ENCODE data around the gene KHDC4. TPM values are rescaled to one million over a fixed set of nuclear protein-coding genes. Genes with fewer than 3 reads are reported as not detected.

Gene KHDC4
- total RNA-seq, 4 donors from 2014 or later, result 46.8 to 82.8 (median 67.7) TPM

DNA sequence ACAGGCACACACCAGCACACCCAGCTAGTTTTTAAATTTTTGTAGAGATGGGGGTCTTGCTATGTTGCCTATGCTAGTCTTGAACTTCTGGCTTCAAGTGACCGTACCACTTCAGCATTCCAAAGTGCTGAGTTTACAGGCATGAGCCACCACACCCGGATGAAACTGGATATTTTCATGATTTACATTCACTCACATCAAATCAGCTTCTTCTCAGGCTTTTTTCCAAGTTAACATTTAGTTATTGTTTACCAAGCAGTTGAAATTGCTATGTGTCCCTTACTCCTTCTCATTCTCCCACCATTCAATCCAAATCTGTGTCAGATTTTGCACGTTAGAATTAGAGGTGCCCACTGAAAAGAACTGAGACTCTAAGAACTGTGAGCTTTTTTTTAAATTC, 41.4 kb downstream of the KHDC4 start:
- H3K27ac ChIP-seq, result peak overlapping the region; percentile 44 to 92 (median 68)
- no peak for TF ChIP-seq POLR2A (IDR thresholded peaks at IDR 0.05)
- TF ChIP-seq EP300 (IDR thresholded peaks at IDR 0.05), result no peak
- TF ChIP-seq, protein P1, sequence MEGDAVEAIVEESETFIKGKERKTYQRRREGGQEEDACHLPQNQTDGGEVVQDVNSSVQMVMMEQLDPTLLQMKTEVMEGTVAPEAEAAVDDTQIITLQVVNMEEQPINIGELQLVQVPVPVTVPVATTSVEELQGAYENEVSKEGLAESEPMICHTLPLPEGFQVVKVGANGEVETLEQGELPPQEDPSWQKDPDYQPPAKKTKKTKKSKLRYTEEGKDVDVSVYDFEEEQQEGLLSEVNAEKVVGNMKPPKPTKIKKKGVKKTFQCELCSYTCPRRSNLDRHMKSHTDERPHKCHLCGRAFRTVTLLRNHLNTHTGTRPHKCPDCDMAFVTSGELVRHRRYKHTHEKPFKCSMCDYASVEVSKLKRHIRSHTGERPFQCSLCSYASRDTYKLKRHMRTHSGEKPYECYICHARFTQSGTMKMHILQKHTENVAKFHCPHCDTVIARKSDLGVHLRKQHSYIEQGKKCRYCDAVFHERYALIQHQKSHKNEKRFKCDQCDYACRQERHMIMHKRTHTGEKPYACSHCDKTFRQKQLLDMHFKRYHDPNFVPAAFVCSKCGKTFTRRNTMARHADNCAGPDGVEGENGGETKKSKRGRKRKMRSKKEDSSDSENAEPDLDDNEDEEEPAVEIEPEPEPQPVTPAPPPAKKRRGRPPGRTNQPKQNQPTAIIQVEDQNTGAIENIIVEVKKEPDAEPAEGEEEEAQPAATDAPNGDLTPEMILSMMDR (IDR thresholded peaks at IDR 0.05), result no peak

DNA sequence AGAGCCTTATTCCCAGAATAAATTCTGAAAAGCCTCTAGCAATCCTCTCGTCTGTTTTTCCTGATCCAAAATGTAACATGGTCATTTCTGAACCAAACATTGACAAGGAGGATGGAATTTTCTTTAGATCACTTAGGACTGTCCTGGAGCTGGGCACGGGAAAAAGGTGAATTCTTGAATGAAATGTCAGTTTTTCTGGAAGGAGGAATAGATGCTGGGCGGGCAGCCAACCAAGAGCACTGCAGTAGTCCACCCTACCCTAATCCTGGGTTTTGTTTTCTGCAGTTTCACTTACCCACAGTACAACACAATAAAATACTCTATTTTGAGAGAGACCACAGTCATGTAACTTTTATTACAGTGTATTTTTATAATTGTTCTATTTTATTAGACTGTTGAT, 44.0 kb downstream of the KHDC4 start:
- H3K9me3 ChIP-seq, result no peaks in the 10 kb centered on the region
- H3K36me3 ChIP-seq, result peaks cover 0 to 10% (median 0%) of the 10 kb centered on the region in 3 donors
- H3K4me3 ChIP-seq, result no peak overlapping the region
- H3K27me3 ChIP-seq, result no peaks in the 10 kb centered on the region
- TF ChIP-seq, protein P1 (IDR thresholded peaks at IDR 0.05), result no peak
- TF ChIP-seq POLR2A (IDR thresholded peaks at IDR 0.05) (no peak), EP300 (IDR thresholded peaks at IDR 0.05) (no peak)
- H3K27ac ChIP-seq, result peak overlapping the region in 1 of 4 donors; percentile 9
- DNase-seq (ENCODE audit: low spot score in 2 of 2), result no peak
- WGBS, 2 donors, result 53 to 60% methylated on average over 3 of the region's 3 CpGs
- H3K4me1 ChIP-seq, result peaks cover 0 to 24% (median 16%) of the 10 kb centered on the region in 4 donors

More for the DNA sequence above, 41.4 kb downstream of the KHDC4 start:
- 20 to 22% methylated on average over 3 of the region's 3 CpGs for WGBS, 2 donors
- no peak for DNase-seq (ENCODE audit: low spot score in 2 of 2)
- Histone ChIP-seq H3K9me3 (no peaks in the 10 kb centered on the region), H3K36me3 (peaks cover 0 to 26% (median 0%) of the 10 kb centered on the region in 3 donors), H3K4me3 (no peak overlapping the region), H3K4me1 (peaks cover 0 to 23% (median 16%) of the 10 kb centered on the region in 4 donors), H3K27me3 (no peaks in the 10 kb centered on the region)

DNA sequence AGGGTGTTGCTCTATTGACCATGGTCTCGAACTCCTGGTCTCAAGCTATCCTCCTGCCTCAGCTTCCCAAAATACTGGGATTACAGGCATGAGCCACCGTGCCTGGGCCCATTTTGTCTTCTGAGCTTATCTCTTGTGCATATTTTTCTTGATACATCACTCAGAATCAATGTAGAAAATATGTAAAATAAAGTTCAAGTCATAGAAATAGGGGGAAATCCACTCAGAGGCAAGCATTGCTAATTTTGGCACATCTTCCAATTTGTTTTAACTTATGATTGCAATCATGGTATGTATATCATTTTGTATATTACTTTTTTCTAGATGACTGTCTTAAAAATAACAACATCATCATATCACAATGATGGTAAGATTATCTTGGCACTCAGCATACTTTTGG, 44.6 kb downstream of the KHDC4 start:
- WGBS, 2 donors, result 66 to 72% methylated on average over 2 of the region's 2 CpGs
- H3K9me3 ChIP-seq, result no peaks in the 10 kb centered on the region
- no peak overlapping the region for H3K4me3 ChIP-seq
- TF ChIP-seq, protein P1 (IDR thresholded peaks at IDR 0.05), result no peak
- TF ChIP-seq POLR2A (IDR thresholded peaks at IDR 0.05), result no peak
- TF ChIP-seq EP300 (IDR thresholded peaks at IDR 0.05), result no peak
- peak overlapping the region in 1 of 4 donors; percentile 9 for H3K27ac ChIP-seq
- no peak for DNase-seq (ENCODE audit: low spot score in 2 of 2)
- peaks cover 0 to 9% (median 0%) of the 10 kb centered on the region in 3 donors for H3K36me3 ChIP-seq
- peaks cover 0 to 31% (median 16%) of the 10 kb centered on the region in 4 donors for H3K4me1 ChIP-seq
- no peaks in the 10 kb centered on the region for H3K27me3 ChIP-seq

DNA sequence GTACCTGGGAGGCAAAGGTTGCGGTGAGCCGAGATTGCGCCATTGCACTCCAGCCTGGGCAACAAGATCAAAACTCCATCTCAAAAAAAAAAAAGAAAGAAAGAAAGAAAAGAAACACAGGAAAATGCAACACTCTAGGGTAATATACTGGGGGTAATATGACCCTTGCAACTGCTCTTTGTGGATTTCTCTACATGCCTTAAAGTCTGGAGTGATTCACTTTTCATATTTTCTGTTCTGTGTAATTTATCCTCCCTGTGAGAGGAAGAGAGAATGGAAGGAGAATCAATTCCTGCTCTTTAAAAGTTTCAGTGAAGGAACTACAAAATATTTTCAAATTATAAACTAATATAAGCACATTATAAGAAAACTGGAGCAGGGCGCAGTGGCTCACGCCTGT, 45.7 kb downstream of the KHDC4 start:
- Histone ChIP-seq H3K4me3 (no peak overlapping the region), H3K27ac (no peak overlapping the region), H3K9me3 (no peaks in the 10 kb centered on the region), H3K36me3 (peaks cover 0 to 9% (median 0%) of the 10 kb centered on the region in 3 donors), H3K27me3 (no peaks in the 10 kb centered on the region), H3K4me1 (peaks cover 0 to 30% (median 11%) of the 10 kb centered on the region in 4 donors)
- DNase-seq (ENCODE audit: low spot score in 2 of 2), result no peak
- no peak for TF ChIP-seq EP300 (IDR thresholded peaks at IDR 0.05)
- TF ChIP-seq, protein P1 (IDR thresholded peaks at IDR 0.05), result no peak
- TF ChIP-seq POLR2A (IDR thresholded peaks at IDR 0.05), result no peak
- 96 to 98% methylated on average over 5 of the region's 5 CpGs for WGBS, 2 donors

DNA sequence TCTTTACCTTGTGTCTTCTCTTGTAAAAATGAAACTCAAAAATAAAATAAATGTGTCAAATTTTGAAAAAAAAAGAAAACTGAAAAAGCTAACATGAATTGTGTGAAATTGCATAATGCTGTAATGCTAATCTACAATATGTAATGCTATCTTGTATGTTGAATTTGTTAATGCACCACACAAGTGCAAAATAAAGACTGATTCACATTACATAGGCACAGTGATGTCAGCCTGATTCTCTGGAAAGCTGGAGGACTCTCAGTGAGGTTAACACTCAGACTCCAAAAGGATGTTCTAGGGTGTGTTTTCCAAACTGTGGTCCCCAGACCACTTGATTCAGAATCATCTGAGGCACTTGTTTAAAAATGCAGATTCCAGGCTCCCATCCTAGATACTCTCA, 49.2 kb downstream of the KHDC4 start:
- no peak for DNase-seq (ENCODE audit: low spot score in 2 of 2)
- peaks cover 0 to 37% (median 0%) of the 10 kb centered on the region in 3 donors for H3K36me3 ChIP-seq

More for the DNA sequence above, 49.2 kb downstream of the KHDC4 start:
- no peak overlapping the region for H3K4me3 ChIP-seq
- peaks cover 0 to 17% (median 2%) of the 10 kb centered on the region in 4 donors for H3K4me1 ChIP-seq
- TF ChIP-seq, protein P1 (IDR thresholded peaks at IDR 0.05), result no peak
- TF ChIP-seq POLR2A (IDR thresholded peaks at IDR 0.05), result no peak
- no peak for TF ChIP-seq EP300 (IDR thresholded peaks at IDR 0.05)
- no peaks in the 10 kb centered on the region for H3K27me3 ChIP-seq
- H3K9me3 ChIP-seq, result no peaks in the 10 kb centered on the region
- peak overlapping the region in 2 of 4 donors; percentile 61 to 65 for H3K27ac ChIP-seq

Measured in tibial nerve (tissue), 4 donors.